HG03108 (cell line): ENCODE data around the gene EXTL1.

ENCODE experiments used
- ATAC-seq: cut with Tn5 transposase; IDR thresholded peaks from one replicate; pipeline ENCODE4 v1.9.1; 2021; ENCODE audit warnings: moderate library complexity; ENCODE audit not compliant: unreplicated experiment

Gene EXTL1

DNA sequence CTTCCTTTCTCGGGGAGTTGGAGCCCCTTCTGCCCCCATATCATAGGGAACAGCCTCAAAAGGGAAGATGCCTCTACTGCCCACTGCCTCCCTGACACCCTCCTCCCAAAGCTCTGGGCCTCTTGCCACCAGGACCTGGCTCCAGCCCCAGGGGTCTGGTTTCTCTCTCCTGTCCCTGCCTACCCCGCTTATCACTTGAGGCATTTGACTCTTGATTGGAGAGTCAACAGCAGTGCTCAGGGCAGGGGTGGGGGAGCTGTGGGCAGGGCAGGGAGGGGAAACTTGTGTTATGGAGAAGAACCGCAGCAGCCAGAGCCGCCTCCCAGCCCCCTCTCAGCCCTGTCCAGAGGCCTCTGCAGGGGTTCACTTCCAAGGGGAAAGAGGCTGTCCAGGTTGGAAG lies 45.3 kb downstream of the EXTL1 start:
- no peak for ATAC-seq

DNA sequence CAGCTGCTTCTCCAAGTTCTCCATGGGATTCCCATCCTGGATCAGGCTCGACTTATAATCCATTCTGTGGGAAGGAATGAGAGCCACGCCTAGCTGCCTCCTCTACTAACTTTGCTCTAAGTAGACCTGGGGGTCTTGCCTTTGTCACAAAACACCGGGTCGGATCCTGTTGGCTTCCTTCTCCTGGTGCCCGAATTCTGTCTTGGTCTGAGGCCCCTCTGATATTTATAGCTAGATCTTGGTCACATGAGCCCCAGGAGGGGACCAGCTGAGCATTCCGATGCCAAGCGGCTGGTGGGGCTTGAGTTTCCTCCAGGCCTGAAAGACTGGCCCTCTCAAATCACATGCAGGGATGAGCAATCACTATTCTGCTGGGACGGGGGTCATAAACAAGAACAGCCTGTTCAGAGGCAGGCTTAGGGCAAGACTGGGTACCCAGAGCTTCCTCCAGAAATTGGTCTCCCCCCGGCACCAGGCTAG lies 45.9 kb downstream of the EXTL1 start, which contains the start of gene TRIM63:
Gene TRIM63 (minus strand): TSS at position 199 of the 480 bp plus-strand sequence. CDS start 136 bp downstream, at position 63.
- ATAC-seq, result no peak

DNA sequence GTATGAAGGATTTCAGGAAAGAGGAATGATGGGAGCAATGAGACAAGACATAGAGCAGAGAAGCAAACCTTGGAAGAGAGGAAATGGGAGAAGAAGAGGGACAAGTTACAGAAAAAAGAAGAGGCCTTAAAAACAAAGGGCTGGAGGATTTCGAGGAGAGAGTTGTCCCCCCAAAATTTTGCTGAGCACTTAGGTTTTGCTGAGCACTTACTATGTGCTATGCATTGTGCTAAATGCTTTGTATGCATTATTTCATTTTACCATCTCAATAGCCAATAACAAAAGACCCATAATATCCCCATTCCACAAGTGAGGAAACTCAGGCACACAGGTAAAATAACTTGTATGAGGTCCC lies 48.3 kb downstream of the EXTL1 start:
- ATAC-seq, result no peak

DNA sequence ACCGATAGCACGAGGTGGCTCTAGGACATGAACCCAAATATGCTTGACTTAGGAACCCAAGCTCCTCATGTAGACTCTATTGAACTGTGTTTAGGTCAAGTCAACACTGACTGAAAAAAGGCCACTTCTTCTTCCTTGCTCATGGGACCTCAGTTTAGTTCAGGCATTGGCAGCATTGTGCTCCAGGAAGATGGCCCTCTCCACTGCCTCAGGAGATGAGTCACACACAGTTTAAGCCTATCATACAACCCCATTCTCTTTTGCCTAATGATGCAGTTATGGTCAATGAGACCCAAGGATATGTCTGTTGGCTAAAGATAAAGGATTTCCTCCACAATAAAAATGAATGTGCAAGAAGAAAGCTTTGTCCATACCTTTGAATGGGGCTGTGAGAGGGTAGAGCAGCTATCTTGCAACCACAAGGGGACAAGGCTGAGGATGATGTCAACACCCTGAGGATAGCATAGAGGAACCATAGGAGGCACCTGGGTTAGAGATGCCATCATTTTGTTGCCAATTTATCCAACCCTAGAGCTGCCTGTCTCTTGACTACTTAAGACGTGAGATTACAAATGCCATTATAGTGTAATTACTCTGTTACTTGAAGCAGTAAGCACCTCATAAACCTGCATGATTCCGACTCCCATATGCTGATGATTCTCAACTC lies 48.9 kb downstream of the EXTL1 start:
- no peak for ATAC-seq

DNA sequence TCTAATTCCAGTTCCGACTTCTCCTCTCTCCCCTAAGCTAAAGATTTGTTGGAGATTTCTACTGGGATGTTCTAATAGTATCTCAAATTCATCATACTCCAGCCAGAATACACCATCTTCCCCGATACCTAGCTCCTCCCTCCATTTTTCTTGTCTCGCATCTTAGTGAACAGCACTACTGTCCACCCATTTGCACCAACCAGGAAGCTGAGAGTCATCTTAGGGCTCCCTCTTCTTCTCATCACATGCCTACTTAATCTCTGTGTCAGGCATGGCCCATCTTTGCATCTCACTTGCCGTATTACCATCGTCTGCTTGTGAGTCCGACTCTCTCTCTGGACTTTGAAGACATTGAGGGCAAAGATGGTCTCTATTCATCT lies 49.4 kb downstream of the EXTL1 start:
- ATAC-seq, result no peak

DNA sequence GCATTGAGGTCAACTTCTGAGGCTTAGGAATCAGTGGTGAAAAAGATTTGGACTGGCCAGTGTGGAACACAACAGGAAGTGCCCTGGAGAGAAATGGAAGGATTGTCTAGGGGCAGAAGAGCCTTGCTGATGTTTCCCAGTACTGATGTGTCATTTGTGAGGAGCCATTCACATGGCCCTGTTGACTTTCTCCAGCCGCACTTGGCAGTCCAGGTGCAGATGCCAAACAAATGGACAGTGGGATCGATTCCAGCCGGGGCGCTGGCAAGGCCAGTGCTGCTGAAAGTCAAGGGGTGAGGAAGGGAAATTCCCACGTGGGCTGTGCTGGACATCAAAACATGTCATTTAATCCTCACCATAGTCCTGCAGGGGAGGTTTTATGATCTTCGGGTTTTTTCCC lies 50.7 kb downstream of the EXTL1 start:
- no peak for ATAC-seq

DNA sequence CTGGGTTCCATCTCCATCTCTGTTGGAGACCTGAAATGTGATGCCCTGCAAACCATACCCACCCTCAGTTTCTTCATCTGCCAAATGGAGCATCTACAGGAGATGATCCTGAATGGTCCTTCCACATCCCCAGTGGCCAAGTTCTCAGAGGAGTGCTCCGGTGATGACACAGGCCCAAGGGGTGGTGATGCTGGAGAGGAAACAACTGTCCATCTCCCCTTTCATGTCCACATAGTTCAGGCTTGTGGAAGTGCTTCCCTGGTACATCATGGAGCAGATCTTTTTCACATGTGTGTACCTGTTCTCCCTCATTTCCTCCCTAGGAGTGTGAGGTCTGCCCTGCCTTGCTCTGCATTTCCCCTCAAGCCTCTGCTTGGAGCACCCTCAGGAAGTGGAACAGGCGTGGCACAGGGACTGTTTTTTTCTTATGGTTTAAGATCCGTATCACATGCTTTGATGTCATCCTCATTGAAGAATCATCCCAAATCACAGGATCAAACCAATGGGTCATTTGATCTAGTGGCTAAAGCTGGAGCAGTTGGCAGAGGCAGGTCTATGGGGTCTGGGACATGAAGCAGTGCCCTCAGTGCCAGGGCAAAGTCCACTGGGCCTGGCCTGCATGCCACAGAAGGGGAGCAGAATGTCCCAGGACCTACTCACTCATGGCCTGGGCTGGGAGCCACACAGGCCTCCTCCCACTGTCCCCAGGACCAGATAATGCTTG lies 54.0 kb downstream of the EXTL1 start:
- ATAC-seq, result no peak

DNA sequence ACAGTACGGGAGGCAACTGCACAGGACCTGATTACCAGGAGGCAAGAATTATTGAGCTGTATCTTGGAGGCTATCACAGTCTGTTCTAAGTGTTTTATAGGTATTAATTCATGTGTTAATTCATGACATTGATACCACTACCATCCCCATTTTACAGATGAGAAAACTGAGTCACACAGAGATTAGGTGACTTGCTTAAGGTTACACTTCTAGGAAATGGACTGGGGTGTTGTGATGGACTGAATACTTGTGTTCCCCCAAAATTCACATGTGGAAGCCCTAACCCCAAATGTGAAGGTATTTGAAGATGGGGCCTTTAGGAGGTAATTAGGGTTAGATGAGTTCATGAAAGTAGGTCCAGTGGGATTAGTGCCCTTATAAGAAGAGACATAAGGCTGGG lies 55.9 kb downstream of the EXTL1 start:
- no peak for ATAC-seq

DNA sequence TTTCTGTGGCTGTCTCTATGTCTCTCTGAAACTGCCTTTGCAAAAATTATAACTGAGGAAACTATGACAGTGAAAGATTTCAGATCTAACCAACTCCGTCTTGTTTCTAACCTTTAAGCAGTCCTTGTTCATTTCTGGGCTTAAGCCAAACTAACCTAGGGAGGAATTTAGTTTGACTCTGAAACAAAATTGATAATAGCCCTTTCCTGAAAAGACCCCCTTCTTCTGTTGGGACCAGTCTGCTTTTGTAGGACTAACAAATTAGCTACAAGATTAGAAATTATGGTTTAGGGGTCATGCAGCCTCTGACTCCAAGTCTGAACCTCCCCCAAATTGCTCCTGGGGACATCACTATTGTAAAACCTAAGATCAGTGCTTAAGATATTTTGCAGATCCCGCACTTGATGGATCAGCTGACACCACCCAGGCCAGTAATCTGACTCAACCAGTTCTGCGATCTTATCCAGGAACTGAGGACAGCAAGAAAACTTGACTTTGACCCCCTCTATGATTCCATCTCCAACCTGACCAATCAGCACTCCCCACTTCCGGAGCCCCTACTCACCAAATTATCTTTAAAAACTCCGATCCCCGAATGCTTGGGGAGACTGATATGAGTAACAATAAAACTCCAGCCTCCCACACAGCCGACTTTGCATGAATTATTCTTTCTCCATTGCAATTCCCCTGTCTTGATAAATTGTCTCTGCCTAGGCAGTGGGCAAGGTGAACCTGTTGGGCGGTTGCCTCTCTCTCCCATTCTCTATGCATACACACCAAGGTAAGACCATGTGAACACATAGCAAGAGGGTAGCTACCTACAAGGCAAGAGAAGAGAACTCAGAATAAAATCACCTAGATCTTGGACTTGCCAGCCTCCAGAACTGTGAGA lies 57.0 kb downstream of the EXTL1 start:
- ATAC-seq, result no peak

DNA sequence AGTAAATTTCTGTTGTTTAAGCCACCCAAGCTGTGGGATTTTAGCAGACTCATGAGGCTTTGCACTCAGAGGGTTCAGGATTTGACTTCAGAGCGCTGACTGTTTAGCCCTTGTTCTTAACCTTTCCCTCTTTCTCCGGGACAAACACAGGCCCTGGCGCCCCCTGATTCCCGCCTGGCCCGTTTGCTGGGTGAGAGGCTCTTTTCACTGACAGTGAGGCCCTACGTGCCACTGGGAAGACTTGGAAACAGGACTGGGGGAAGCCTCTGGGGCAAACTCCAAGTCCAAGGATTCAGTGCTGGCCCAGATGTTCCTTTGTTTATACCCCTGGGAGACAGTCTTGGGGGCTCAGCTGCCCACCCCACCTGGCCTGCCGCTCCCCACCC lies 57.6 kb downstream of the EXTL1 start:
- no peak for ATAC-seq

DNA sequence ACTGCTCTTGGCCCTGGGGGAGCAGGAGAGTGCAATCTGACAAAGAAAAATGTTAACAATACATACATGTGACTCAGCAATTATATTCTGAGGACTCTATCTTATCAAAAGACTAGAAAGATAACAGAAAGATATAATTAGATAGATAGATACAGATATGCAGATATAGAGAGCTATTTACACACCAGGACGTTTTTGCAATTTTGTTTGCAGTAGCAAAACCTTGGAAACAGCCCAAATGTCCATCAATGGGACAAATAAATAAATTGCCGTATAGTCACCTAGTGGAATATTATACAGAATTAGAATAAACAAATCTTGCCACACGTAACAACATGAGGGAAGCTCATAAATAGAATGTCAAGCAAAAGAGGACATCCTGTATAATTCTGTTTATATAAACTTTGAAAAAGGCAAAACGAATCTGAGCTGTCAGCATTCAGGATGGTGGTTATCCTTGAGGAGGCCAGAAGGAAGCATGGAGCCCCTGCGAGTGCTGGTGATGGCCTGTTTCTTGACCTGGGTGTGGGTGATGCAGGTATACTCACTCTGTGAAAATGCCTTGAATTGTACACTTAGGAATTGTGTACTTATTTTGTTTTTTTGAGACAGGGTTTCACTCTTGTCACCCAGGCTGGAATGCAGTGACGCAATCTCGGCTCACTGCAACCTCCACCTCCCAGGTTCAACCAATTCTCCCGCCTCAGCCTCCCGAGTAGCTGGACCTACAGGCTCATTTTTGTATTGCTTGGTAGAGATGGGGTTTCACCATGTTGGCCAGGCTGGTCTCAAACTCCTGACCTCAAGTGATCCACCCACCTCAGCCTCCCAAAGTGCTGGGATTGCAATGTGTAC lies 58.6 kb downstream of the EXTL1 start:
- ATAC-seq, result no peak

DNA sequence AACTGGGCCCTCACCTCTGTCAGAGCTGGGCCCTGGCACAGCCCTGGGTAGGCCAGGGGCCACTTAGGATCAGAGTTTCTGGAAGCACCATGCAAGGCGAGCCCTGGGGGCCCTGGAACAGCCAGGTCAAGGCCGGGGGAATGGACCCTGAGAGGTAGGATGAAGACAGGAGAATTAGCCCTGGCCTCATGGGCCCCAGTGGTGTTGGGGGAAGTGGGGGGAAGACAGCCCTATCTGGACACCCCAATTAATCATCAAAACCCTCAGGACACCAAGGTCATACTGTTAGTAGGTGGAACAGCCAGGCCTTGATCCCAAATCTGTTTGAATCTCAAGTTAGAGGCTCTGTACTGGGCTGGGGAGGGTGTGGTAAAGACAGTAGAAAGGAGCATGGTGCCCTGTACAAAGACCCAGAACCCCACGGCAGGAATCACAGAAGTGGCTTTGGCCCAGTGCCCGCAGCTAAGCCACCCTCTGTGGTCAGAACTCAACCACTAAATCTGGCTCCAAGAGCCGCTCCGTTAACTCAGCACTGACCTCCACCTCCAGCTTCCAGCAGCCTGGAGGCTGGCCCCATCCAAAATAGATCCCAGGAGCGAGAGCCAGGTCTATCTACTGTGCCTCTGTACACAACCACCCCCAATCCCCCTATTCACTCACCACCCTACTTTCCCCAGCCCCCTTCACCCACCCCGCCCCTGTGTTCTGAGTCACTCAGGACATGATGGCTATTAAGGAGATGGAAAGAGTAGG lies 59.9 kb downstream of the EXTL1 start:
- no peak for ATAC-seq

DNA sequence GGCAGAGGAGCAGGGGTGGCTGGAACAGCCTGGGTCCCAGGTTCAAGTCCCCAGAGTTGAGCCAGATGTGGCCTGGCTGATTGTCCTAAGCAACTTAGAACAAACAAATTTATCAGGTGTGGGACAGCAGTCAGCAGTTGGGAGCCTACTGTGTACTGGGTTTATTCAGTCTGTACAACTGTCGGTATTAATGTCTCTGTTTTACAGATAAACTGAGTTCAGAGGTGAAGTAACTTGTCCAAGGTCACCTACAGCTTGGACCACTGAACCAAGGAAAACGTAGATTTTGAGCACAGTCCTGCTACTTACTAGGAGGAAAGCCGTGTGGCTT lies 60.4 kb downstream of the EXTL1 start:
- no peak for ATAC-seq

DNA sequence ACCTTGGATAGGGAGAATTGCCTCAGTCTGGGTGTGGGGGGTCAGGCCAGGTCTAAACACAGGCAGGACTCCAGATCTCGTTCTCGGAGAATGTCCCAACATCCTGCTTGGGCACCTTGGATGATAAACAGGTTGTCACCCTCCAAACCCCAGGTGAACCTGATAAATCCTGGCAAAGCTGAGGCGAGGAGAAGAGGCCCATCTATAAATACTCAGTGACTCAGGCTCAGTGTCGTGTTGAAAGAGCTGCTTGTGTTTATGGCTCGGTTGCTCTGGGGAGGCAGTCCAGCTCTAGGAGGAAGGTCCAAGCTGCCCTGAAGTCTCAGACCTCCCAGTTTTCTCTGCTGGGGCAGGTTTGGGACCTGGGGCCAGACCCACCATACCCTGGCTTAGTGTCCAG lies 61.6 kb downstream of the EXTL1 start:
- ATAC-seq, result no peak

DNA sequence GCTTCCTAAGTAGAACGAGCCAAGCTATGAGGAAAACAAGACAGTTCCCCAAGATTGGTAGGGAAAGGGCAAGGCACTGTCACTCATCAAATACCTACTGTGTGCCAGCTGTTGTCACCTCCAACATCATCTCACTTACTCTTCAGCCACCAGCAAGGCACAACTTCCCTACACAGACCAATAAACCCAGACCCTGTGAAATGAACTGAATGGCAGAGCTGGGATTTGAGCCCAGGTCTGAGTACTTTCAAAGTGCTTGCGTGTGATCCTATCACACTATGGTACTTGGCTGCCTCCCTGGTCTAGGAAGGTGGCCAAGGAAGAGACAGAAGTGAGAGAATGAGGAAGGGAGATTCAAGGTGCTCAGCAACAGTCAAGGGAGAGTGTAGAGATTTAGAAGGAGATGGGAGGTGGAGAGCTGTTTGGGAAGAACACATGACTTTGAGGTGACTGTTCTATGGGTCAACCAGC lies 62.6 kb downstream of the EXTL1 start:
- no peak for ATAC-seq

DNA sequence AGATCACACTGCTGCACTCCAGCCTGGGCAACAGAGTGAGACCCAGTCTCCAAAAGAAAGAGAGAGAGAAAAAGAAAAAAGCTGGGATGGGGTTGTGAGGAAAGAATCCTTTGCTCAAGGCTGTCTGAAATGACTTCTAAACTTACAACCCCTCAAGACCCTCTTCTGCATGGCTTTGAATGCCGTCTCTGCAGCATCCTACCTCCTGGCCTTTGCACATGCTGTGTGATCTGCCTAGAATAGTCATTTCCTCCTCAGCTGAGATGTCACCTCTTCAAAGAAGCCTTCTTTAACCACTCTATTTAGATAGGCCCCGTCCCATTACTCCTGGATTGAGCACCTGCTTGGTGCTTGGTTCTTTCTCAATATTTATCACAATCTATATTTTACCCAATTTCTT lies 63.3 kb downstream of the EXTL1 start:
- no peak for ATAC-seq
